Measurements from ENCODE around the gene EFCAB10. TPM values are rescaled to one million over a fixed set of nuclear protein-coding genes. Genes with fewer than 3 reads are reported as not detected.

EFCAB10 gene
- not detected in 2 replicates for total RNA-seq (ENCODE audit: low replicate concordance)

GRCh38 chr7:105581066-105581811, at the start of gene EFCAB10:
EFCAB10 (minus strand) TSS chr7:105581493; CDS start chr7:105581463, 30 bp downstream.
- peak within 1 kb of the TSS; percentile 57 for H3K4me3 ChIP-seq (ENCODE audit: low read depth, low read length)
- peak; percentile 18 for TF ChIP-seq CTCF (IDR thresholded peaks at IDR 0.05; ENCODE audit: insufficient read depth, low read length)
- peak; percentile 30 for DNase-seq (ENCODE audit: low read depth)

GRCh38 chr7:105625986-105626385, 44.7 kb upstream of the EFCAB10 start:
- H3K4me3 ChIP-seq (ENCODE audit: low read depth, low read length) = no peak overlapping the region
- DNase-seq (ENCODE audit: low read depth) = no peak
- TF ChIP-seq CTCF (IDR thresholded peaks at IDR 0.05; ENCODE audit: insufficient read depth, low read length) = no peak

- DNase-seq (ENCODE audit: low read depth) = no peak
- H3K4me3 ChIP-seq (ENCODE audit: low read depth, low read length) = no peak overlapping the region
- no peak for TF ChIP-seq CTCF (IDR thresholded peaks at IDR 0.05; ENCODE audit: insufficient read depth, low read length)
Measured at GRCh38 chr7:105623906-105624305, 42.6 kb upstream of the EFCAB10 start.

GRCh38 chr7:105623378-105623777, 42.1 kb upstream of the EFCAB10 start:
- DNase-seq (ENCODE audit: low read depth) = no peak
- H3K4me3 ChIP-seq (ENCODE audit: low read depth, low read length) = no peak overlapping the region
- TF ChIP-seq CTCF (IDR thresholded peaks at IDR 0.05; ENCODE audit: insufficient read depth, low read length) = no peak

GRCh38 chr7:105622106-105622731, 40.9 kb upstream of the EFCAB10 start:
- no peak for DNase-seq (ENCODE audit: low read depth)
- TF ChIP-seq CTCF (IDR thresholded peaks at IDR 0.05; ENCODE audit: insufficient read depth, low read length) = no peak
- H3K4me3 ChIP-seq (ENCODE audit: low read depth, low read length) = no peak overlapping the region

- H3K4me3 ChIP-seq (ENCODE audit: low read depth, low read length) = no peak overlapping the region
- no peak for TF ChIP-seq CTCF (IDR thresholded peaks at IDR 0.05; ENCODE audit: insufficient read depth, low read length)
- peak; percentile 76 for DNase-seq (ENCODE audit: low read depth)
Measured at GRCh38 chr7:105621617-105622016, 40.3 kb upstream of the EFCAB10 start.

Data from fibroblast of the aortic adventitia (primary cell).